HEK293 (cell line): ENCODE results near the gene SULF2.

Experiments
- CTCF ChIA-PET: fragments of 350-600 bp; formaldehyde crosslinking; extraction: SDS; loops from one replicate; lab custom pipeline; 2021; ENCODE audit warnings: antibody characterized with exemption; lab: Yijun Ruan, JAX
- POLR2A ChIA-PET: fragments of 300-600 bp; formaldehyde crosslinking; extraction: SDS; loops from one replicate; lab custom pipeline; 2020; ENCODE audit warnings: antibody characterized with exemption, inconsistent platforms; lab: Yijun Ruan, JAX
- H3K27ac ChIP-seq: fragments of 200-500 bp; sonication (Bioruptor generic); 2 replicates; pipeline ENCODE4 v1.5.1; 2014; ENCODE audit warnings: low read depth, low read length, control low read depth, inconsistent platforms; ENCODE audit errors: extremely low read depth
- H3K36me3 ChIP-seq, 2 experiments: fragments of 200-500 bp in 1 of 2; sonication (Bioruptor generic) in 1 of 2; 1 replicate in 1 of 2; 2 replicates in 1 of 2; pipeline ENCODE4 v1.5.1; 2014 to 2017; ENCODE audit warnings: inconsistent platforms in 2 of 2, low read length in 2 of 2; ENCODE audit not compliant: control insufficient read depth in 2 of 2, insufficient read depth in 1 of 2
- H3K4me1 ChIP-seq: fragments of 200-500 bp; sonication (Bioruptor generic); 2 replicates; pipeline ENCODE4 v1.5.1; 2014; ENCODE audit warnings: mild to moderate bottlenecking, low read length, inconsistent platforms; ENCODE audit not compliant: control insufficient read depth, insufficient read depth
- H3K4me3 ChIP-seq: 2 replicates; pipeline ENCODE4 v1.5.1; 2011; ENCODE audit warnings: low read depth, mild to moderate bottlenecking, control low read depth, low read length, moderate library complexity
- H3K9me3 ChIP-seq: fragments of 200-500 bp; sonication (Bioruptor generic); 2 replicates; pipeline ENCODE4 v1.5.1; 2014; ENCODE audit warnings: low read depth, low read length, inconsistent platforms; ENCODE audit not compliant: control insufficient read depth, insufficient read depth
- GLIS1 ChIP-seq: fragments of 450-650 bp; formaldehyde crosslinking; IDR thresholded peaks from 2 replicates; pipeline ENCODE4 v1.5.1; 2016; ENCODE audit warnings: missing biosample characterization, missing genetic modification characterization
- KLF8 ChIP-seq: fragments of 450-650 bp; formaldehyde crosslinking; IDR thresholded peaks from 2 replicates; pipeline ENCODE4 v1.5.1; 2016; ENCODE audit warnings: missing biosample characterization, missing genetic modification characterization
- SCRT1 ChIP-seq: fragments of 450-650 bp; formaldehyde crosslinking; IDR thresholded peaks from 2 replicates; pipeline ENCODE4 v1.5.1; 2016; ENCODE audit warnings: missing biosample characterization, missing genetic modification characterization, borderline replicate concordance
- SCRT2 ChIP-seq: fragments of 450-650 bp; formaldehyde crosslinking; IDR thresholded peaks from 2 replicates; pipeline ENCODE4 v1.5.1; 2016; ENCODE audit warnings: missing biosample characterization, missing genetic modification characterization
- ZBTB48 ChIP-seq: fragments of 450-650 bp; formaldehyde crosslinking; IDR thresholded peaks from 2 replicates; pipeline ENCODE4 v1.5.1; 2016; ENCODE audit warnings: missing biosample characterization, missing genetic modification characterization
- ZIC2 ChIP-seq: fragments of 450-650 bp; formaldehyde crosslinking; IDR thresholded peaks from 2 replicates; pipeline ENCODE4 v1.5.1; 2016; ENCODE audit warnings: missing biosample characterization, missing genetic modification characterization
- ZNF10 ChIP-seq: fragments of 450-650 bp; formaldehyde crosslinking; IDR thresholded peaks from 2 replicates; pipeline ENCODE4 v1.5.1; 2017; ENCODE audit warnings: missing biosample characterization, missing genetic modification characterization
- ZNF121 ChIP-seq: fragments of 450-650 bp; formaldehyde crosslinking; IDR thresholded peaks from 2 replicates; pipeline ENCODE4 v1.5.1; 2016; ENCODE audit warnings: missing biosample characterization, missing genetic modification characterization
- ZNF202 ChIP-seq: fragments of 450-650 bp; formaldehyde crosslinking; IDR thresholded peaks from 2 replicates; pipeline ENCODE4 v1.5.1; 2016; ENCODE audit warnings: missing biosample characterization, missing genetic modification characterization, borderline replicate concordance
- ZNF23 ChIP-seq: fragments of 450-650 bp; formaldehyde crosslinking; IDR thresholded peaks from 2 replicates; pipeline ENCODE4 v1.5.1; 2016; ENCODE audit warnings: missing biosample characterization, missing genetic modification characterization, borderline replicate concordance
- ZNF510 ChIP-seq: fragments of 450-650 bp; formaldehyde crosslinking; IDR thresholded peaks from 2 replicates; pipeline ENCODE4 v1.5.1; 2018; ENCODE audit warnings: mild to moderate bottlenecking, missing genetic modification characterization, missing biosample characterization; ENCODE audit not compliant: insufficient replicate concordance
- ZNF529 ChIP-seq: fragments of 450-650 bp; formaldehyde crosslinking; IDR thresholded peaks from 2 replicates; pipeline ENCODE4 v1.5.1; 2017; ENCODE audit warnings: missing genetic modification characterization, missing biosample characterization; ENCODE audit not compliant: insufficient replicate concordance
- ZNF549 ChIP-seq: fragments of 450-650 bp; IDR thresholded peaks from 2 replicates; pipeline ENCODE4 v1.5.1; 2018; ENCODE audit warnings: missing biosample characterization, missing genetic modification characterization, mild to moderate bottlenecking, inconsistent platforms, moderate library complexity
- ZNF555 ChIP-seq: fragments of 450-650 bp; formaldehyde crosslinking; conservative IDR thresholded peaks from 2 replicates; pipeline ENCODE4 v1.5.1; 2017; ENCODE audit warnings: missing biosample characterization, mild to moderate bottlenecking, missing genetic modification characterization, inconsistent platforms
- ZNF561 ChIP-seq: fragments of 450-650 bp; IDR thresholded peaks from 2 replicates; pipeline ENCODE4 v1.5.1; 2018; ENCODE audit warnings: missing biosample characterization, missing genetic modification characterization, borderline replicate concordance
- ZNF596 ChIP-seq: fragments of 450-650 bp; IDR thresholded peaks from 2 replicates; pipeline ENCODE4 v1.5.0; 2018; ENCODE audit warnings: missing biosample characterization, mild to moderate bottlenecking, missing genetic modification characterization, moderate library complexity
- ZNF624 ChIP-seq: fragments of 450-650 bp; formaldehyde crosslinking; IDR thresholded peaks from 2 replicates; pipeline ENCODE4 v1.5.1; 2017; ENCODE audit warnings: missing biosample characterization, missing genetic modification characterization
- TF ChIP-seq, protein P1 (sequence below): fragments of 450-650 bp; formaldehyde crosslinking; IDR thresholded peaks from 2 replicates; pipeline ENCODE4 v1.5.1; 2016; ENCODE audit warnings: missing biosample characterization, missing genetic modification characterization, borderline replicate concordance
- TF ChIP-seq, protein P2 (sequence below): fragments of 450-650 bp; formaldehyde crosslinking; IDR thresholded peaks from 2 replicates; pipeline ENCODE4 v1.5.1; 2017; ENCODE audit warnings: missing biosample characterization, missing genetic modification characterization

The SULF2 gene

DNA sequence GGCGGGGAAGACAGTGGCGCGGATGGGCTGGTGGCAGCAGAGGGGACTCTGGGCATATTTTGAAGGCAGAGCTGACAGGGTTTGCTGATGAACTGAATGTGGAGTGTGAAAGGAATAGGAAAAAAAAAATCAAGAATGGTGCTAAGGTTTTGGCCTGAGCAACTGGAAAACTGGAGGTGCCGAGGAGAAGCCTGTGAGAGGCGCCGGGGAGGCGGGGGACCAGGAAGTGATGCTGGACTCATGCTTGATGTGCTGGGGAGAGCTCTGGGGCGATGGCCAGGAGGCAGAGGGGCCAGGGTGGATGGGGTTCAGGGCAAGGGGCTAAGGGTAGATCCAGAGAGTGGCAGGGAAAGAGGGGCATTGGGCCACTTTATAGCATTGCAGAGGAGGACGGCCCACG, 55.8 kb downstream of the SULF2 start:
- CTCF ChIA-PET, result no interaction called here
- POLR2A ChIA-PET, result interaction anchor here (0.5 kb wide), 1 partner anchor 98 kb away, joined by 3 read pairs; no protein-coding TSS in a partner anchor
- H3K4me1 ChIP-seq, result no peaks in the 10 kb centered on the region; the same call in 1 of the 2 replicates
- no peaks in the 10 kb centered on the region for H3K9me3 ChIP-seq
- H3K4me3 ChIP-seq, result no peak overlapping the region
- TF ChIP-seq ZNF121 (no peak), ZNF510 (tag by site-specific recombination) (no peak), SCRT1 (tag by site-specific recombination) (no peak), ZBTB48 (tag by site-specific recombination) (no peak), GLIS1 (tag by site-specific recombination) (no peak), ZNF624 (tag by site-specific recombination) (no peak), ZNF555 (tag by site-specific recombination) (no peak), ZNF549 (tag by site-specific recombination) (no peak), ZNF10 (tag by site-specific recombination) (no peak), ZNF561 (tag by site-specific recombination) (no peak), ZNF529 (tag by site-specific recombination) (no peak), SCRT2 (tag by site-specific recombination) (no peak), KLF8 (no peak), ZNF23 (tag by site-specific recombination) (no peak), ZNF596 (no peak)
- TF ChIP-seq, protein P1, sequence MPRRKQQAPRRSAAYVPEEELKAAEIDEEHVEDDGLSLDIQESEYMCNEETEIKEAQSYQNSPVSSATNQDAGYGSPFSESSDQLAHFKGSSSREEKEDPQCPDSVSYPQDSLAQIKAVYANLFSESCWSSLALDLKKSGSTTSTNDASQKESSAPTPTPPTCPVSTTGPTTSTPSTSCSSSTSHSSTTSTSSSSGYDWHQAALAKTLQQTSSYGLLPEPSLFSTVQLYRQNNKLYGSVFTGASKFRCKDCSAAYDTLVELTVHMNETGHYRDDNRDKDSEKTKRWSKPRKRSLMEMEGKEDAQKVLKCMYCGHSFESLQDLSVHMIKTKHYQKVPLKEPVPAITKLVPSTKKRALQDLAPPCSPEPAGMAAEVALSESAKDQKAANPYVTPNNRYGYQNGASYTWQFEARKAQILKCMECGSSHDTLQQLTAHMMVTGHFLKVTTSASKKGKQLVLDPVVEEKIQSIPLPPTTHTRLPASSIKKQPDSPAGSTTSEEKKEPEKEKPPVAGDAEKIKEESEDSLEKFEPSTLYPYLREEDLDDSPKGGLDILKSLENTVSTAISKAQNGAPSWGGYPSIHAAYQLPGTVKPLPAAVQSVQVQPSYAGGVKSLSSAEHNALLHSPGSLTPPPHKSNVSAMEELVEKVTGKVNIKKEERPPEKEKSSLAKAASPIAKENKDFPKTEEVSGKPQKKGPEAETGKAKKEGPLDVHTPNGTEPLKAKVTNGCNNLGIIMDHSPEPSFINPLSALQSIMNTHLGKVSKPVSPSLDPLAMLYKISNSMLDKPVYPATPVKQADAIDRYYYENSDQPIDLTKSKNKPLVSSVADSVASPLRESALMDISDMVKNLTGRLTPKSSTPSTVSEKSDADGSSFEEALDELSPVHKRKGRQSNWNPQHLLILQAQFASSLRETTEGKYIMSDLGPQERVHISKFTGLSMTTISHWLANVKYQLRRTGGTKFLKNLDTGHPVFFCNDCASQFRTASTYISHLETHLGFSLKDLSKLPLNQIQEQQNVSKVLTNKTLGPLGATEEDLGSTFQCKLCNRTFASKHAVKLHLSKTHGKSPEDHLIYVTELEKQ (tag by site-specific recombination), result no peak
- TF ChIP-seq, protein P2, sequence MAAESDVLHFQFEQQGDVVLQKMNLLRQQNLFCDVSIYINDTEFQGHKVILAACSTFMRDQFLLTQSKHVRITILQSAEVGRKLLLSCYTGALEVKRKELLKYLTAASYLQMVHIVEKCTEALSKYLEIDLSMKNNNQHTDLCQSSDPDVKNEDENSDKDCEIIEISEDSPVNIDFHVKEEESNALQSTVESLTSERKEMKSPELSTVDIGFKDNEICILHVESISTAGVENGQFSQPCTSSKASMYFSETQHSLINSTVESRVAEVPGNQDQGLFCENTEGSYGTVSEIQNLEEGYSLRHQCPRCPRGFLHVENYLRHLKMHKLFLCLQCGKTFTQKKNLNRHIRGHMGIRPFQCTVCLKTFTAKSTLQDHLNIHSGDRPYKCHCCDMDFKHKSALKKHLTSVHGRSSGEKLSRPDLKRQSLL, result no peak
- H3K27ac ChIP-seq, result no peak overlapping the region
- peaks cover 0 to 15% of the 10 kb centered on the region in 2 experiments; a peak in 2 of 3 replicates for H3K36me3 ChIP-seq

DNA sequence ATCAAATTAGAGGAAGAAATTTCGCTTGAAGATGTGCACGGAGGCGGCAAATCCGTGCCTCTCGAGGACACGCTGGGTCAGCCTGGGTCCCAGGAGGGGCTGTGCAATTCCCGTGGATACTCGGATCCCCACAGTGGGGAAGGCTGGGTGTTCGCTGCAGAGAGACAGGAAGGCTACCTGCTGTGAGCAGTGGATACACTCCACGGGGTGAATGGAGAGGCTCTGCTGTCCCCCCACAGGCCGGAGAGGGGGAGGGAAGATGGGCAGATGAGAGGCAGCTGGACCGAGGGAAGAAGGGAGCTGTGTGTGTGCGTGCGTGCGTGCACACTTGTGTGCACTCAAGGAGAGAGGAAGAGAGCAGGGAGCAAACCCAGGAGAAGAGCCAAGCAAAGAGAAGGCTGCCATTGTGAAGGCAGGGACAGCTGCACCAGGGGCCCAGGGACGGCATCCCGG, 57.3 kb downstream of the SULF2 start:
- Histone ChIP-seq H3K27ac (no peak overlapping the region), H3K9me3 (no peaks in the 10 kb centered on the region), H3K36me3 (peaks cover 0 to 10% of the 10 kb centered on the region in 2 experiments; a peak in 2 of 3 replicates), H3K4me3 (no peak overlapping the region), H3K4me1 (no peaks in the 10 kb centered on the region; the same call in 1 of the 2 replicates)
- TF ChIP-seq ZIC2 (tag by site-specific recombination) (peak; percentile 74), ZNF202 (tag by site-specific recombination) (no peak)
- POLR2A ChIA-PET, result no interaction called here
- CTCF ChIA-PET, result interaction anchor here (1.8 kb wide), 1 partner anchor 893 kb away, joined by 7 read pairs; no protein-coding TSS in a partner anchor
